Ramos (cell line): ENCODE results near the gene FHIP2A.
"Not testable (repeated sequence)": the region's sequence is repeated elsewhere in the genome, so short reads cannot be mapped to it uniquely, and the experiment has no call there.

ENCODE experiments used
- in situ Hi-C: fragments of 300-500 bp; cut with MboI; formaldehyde crosslinking; loops from one replicate; pipeline ENCODE4 v1.14.3; 2022; ENCODE audit warnings: low sequenced_read_pairs; ENCODE audit not compliant: unreplicated experiment

The FHIP2A gene

GRCh38 chr10:114821293-114821914, at the start of gene FHIP2A:
Gene FHIP2A (plus strand): TSS chr10:114821780. CDS start chr10:114822079, 299 bp downstream.
- in situ Hi-C loops, result no loop called here

- in situ Hi-C loops, result no loop called here
Observed at GRCh38 chr10:114772496-114773196, 48.9 kb upstream of the FHIP2A start.

- in situ Hi-C loops, result no loop called here
Observed at GRCh38 chr10:114773197-114773532, 48.4 kb upstream of the FHIP2A start.

- in situ Hi-C loops, result not testable (repeated sequence)
Observed at GRCh38 chr10:114775082-114775481, 46.5 kb upstream of the FHIP2A start.

- in situ Hi-C loops, result no loop called here
Observed at GRCh38 chr10:114777415-114777814, 44.2 kb upstream of the FHIP2A start.

GRCh38 chr10:114779803-114780576, 41.6 kb upstream of the FHIP2A start:
- in situ Hi-C loops, result loop anchor here (10.0 kb wide), 1 partner anchor 225 kb away; no protein-coding TSS in a partner anchor

- in situ Hi-C loops, result loop anchor here (10.0 kb wide), 1 partner anchor 226 kb away; no protein-coding TSS in a partner anchor
Observed at GRCh38 chr10:114780577-114781184, 40.9 kb upstream of the FHIP2A start.

- in situ Hi-C loops, result loop anchor here (10.0 kb wide), 1 partner anchor 228 kb away; no protein-coding TSS in a partner anchor
Observed at GRCh38 chr10:114782666-114783065, 38.9 kb upstream of the FHIP2A start.

- in situ Hi-C loops, result loop anchor here (10.0 kb wide), 1 partner anchor 229 kb away; no protein-coding TSS in a partner anchor
Observed at GRCh38 chr10:114783686-114784085, 37.9 kb upstream of the FHIP2A start.

GRCh38 chr10:114786492-114786891, 35.1 kb upstream of the FHIP2A start:
- in situ Hi-C loops, result loop anchor here (10.0 kb wide), 1 partner anchor 232 kb away; no protein-coding TSS in a partner anchor

GRCh38 chr10:114787131-114787530, 34.4 kb upstream of the FHIP2A start:
- in situ Hi-C loops, result loop anchor here (10.0 kb wide), 1 partner anchor 232 kb away; no protein-coding TSS in a partner anchor

- in situ Hi-C loops, result no loop called here
Observed at GRCh38 chr10:114791768-114792167, 29.8 kb upstream of the FHIP2A start.

GRCh38 chr10:114795039-114795438, 26.5 kb upstream of the FHIP2A start:
- in situ Hi-C loops, result no loop called here

GRCh38 chr10:114800361-114800760, 21.2 kb upstream of the FHIP2A start:
- in situ Hi-C loops, result no loop called here

GRCh38 chr10:114801411-114801813, 20.2 kb upstream of the FHIP2A start:
- in situ Hi-C loops, result no loop called here

- in situ Hi-C loops, result no loop called here
Observed at GRCh38 chr10:114802177-114802576, 19.4 kb upstream of the FHIP2A start.

GRCh38 chr10:114806562-114807391, 14.8 kb upstream of the FHIP2A start:
- in situ Hi-C loops, result no loop called here

GRCh38 chr10:114808982-114809381, 12.6 kb upstream of the FHIP2A start:
- in situ Hi-C loops, result no loop called here

GRCh38 chr10:114810926-114811325, 10.7 kb upstream of the FHIP2A start:
- in situ Hi-C loops, result no loop called here

- in situ Hi-C loops, result no loop called here
Observed at GRCh38 chr10:114811862-114812261, 9.7 kb upstream of the FHIP2A start.
